Adrenal gland (tissue), 12 donors: ENCODE results near the gene TNNT2. TPM values are rescaled to one million over a fixed set of nuclear protein-coding genes. Genes with fewer than 3 reads are reported as not detected.

Experiments
- DNase-seq, 7 donors: peaks; one replicate each; pipeline ENCODE4 v3.0.0-alpha.2; 2019 to 2020
- H3K27ac ChIP-seq, 5 donors: fragments of 200-600 bp; sonication (generic) in 4 of 5; 1 replicate in 3 of 5; 2 replicates in 2 of 5; pipeline versions ENCODE4 v1.5.1 to v1.8.0; 2016 to 2020; ENCODE audit warnings: mild to moderate bottlenecking in 1 of 5
- H3K27me3 ChIP-seq: fragments of 200-600 bp; 2 replicates; pipeline ENCODE4 v1.8.0; 2021
- H3K36me3 ChIP-seq, 2 donors: fragments of 200-600 bp; replicated peaks in 1 of 2; 1 replicate in 1 of 2; 2 replicates in 1 of 2; pipeline versions ENCODE4 v1.5.1 to v1.8.0; 2018 to 2022
- H3K4me1 ChIP-seq, 2 donors: fragments of 200-600 bp; replicated peaks in 1 of 2; 1 replicate in 1 of 2; 2 replicates in 1 of 2; pipeline versions ENCODE4 v1.5.1 to v1.8.0; 2018 to 2021
- H3K4me3 ChIP-seq, 4 donors: fragments of 200-600 bp; sonication (generic) in 3 of 4; one replicate each; pipeline ENCODE4 v1.5.1; 2016 to 2018
- H3K9me3 ChIP-seq, 3 donors: fragments of 200-600 bp; sonication (generic) in 1 of 3; replicated peaks in 1 of 3; 1 replicate in 2 of 3; 2 replicates in 1 of 3; pipeline versions ENCODE4 v1.5.1 to v1.8.0; 2016 to 2021
- POLR2A ChIP-seq, 2 donors: fragments of 450-650 bp; IDR thresholded peaks; one replicate each; pipeline ENCODE4 v1.6.1; 2017; ENCODE audit warnings: antibody characterized with exemption in 2 of 2, mild to moderate bottlenecking in 2 of 2, moderate library complexity in 1 of 2
- WGBS, 4 donors: extraction: QIAGEN DNeasy Blood & Tissue Kit in 2 of 4; methylation state at CpG; one replicate each; pipeline versions ENCODE4 v1.1.5 to v1.1.7; 2013 to 2017; 5-methylcytosine and 5-hydroxymethylcytosine counted together
- intact Hi-C, 2 donors: fragments of 100-400 bp; cut with DNase I; formaldehyde crosslinking; loops; one replicate each; pipeline versions ENCODE4 v1.14.1 to v1.15.0; 2022 to 2023
- polyA plus RNA-seq, 3 donors: library from polyadenylated mRNA; stranded (reverse); fragments of 200-250 nt in 2 of 3; fragments of 350-450 nt in 1 of 3; fragmentation: Illumina TruSeq in 1 of 3; extraction: RNeasy Lipid Tissue Mini Kit (QIAGEN cat#74804) in 1 of 3; gene quantifications; one replicate each; pipeline ENCODE4 v1.2.3, GENCODE V29; 2013 to 2014
- total RNA-seq, 9 donors: library from RNA; depleted of rRNA in 4 of 9; stranded (reverse); fragments of >200 nt in 4 of 9; fragments of 120-200 nt in 1 of 9; fragmentation: NEBNext Ultra II Directional in 1 of 9; extraction: Animal tissue kit (Norgen Biotek cat#: 25700) in 1 of 9; gene quantifications; one replicate each; pipeline versions ENCODE4 v1.1.0 to v1.2.4, GENCODE V29; 2013 to 2023
- TF ChIP-seq, protein P1 (sequence below), 6 experiments: fragments of 450-650 bp in 4 of 6; fragments of 200-600 bp in 2 of 6; sonication (generic) in 1 of 6; IDR thresholded peaks; 1 replicate in 5 of 6; 2 replicates in 1 of 6; pipeline versions ENCODE4 v1.5.1 to v1.8.0; 2016 to 2021; ENCODE audit warnings: antibody characterized with exemption in 6 of 6, mild to moderate bottlenecking in 2 of 6, moderate library complexity in 1 of 6
- donor health status: healthy with polysubstance abuse.
- donor health status: Bipolar disorder and iron deficiency.
- donor health status: DM: yes; HTN: yes; CAD: no.
- donor health status: DM: no; HTN: no; CAD: no.
- donor health status: DM: no; HTN: no; CAD: no.
- donor health status: DM: yes; HTN: yes; CAD: no.

TNNT2 gene
- total and polyA plus RNA-seq, 12 donors, result 0.39 to 37.3 (median 3.8) TPM; not detected in 2

DNA sequence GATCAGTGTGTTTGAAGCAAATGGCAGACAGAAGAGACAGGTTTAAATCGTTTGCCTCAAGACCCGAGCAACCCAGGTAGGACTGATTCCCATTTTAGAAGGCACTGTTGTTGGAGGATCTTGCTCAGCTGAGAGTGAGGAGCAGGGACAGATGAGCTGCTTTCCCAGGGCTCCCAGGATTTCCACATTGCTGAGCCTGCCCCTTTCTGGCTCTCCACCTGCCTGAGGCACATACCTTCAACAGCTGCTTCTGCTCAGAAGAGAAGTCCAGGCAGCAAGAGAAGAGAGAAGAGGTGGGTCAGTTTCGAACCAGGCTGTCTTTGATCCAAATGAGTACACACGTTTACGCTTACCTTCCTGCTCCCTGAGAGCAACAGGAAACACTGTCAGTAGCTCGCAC lies 5.7 kb downstream of the TNNT2 start:
- Histone ChIP-seq H3K27ac (no peak overlapping the region), H3K4me1 (no peaks in the 10 kb centered on the region), H3K9me3 (no peaks in the 10 kb centered on the region), H3K27me3 (peaks cover 3% of the 10 kb centered on the region), H3K4me3 (no peak overlapping the region), H3K36me3 (no peaks in the 10 kb centered on the region)
- TF ChIP-seq, protein P1, sequence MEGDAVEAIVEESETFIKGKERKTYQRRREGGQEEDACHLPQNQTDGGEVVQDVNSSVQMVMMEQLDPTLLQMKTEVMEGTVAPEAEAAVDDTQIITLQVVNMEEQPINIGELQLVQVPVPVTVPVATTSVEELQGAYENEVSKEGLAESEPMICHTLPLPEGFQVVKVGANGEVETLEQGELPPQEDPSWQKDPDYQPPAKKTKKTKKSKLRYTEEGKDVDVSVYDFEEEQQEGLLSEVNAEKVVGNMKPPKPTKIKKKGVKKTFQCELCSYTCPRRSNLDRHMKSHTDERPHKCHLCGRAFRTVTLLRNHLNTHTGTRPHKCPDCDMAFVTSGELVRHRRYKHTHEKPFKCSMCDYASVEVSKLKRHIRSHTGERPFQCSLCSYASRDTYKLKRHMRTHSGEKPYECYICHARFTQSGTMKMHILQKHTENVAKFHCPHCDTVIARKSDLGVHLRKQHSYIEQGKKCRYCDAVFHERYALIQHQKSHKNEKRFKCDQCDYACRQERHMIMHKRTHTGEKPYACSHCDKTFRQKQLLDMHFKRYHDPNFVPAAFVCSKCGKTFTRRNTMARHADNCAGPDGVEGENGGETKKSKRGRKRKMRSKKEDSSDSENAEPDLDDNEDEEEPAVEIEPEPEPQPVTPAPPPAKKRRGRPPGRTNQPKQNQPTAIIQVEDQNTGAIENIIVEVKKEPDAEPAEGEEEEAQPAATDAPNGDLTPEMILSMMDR (IDR thresholded peaks at IDR 0.05), result no peak
- TF ChIP-seq POLR2A (IDR thresholded peaks at IDR 0.05), result no peak
- 56 to 65% (median 62%) methylated on average over 6 of the region's 6 CpGs for WGBS, 4 donors
- intact Hi-C loops, result no loop called here
- no peak for DNase-seq

DNA sequence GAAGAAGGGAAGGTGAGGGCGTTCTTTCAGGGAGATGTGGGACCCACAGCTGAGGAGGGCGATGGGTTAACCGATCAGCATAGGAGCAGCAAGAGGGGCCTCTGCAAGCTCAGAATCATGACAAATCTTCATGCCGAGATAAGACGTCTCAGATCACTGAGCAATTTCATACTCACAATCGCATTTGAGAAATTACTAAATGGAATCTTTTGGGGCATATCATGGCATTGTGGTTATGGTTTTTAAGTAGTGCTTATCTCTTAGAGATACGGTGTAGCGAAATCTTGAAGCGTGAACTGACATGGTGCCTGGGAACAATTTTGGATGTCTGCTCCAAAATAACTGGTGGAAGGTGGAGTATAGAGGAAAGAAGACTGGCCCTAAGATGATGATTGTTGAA lies 6.2 kb downstream of the TNNT2 start:
- Histone ChIP-seq H3K4me1 (no peaks in the 10 kb centered on the region), H3K4me3 (no peak overlapping the region), H3K27me3 (peaks cover 3% of the 10 kb centered on the region), H3K9me3 (no peaks in the 10 kb centered on the region), H3K27ac (no peak overlapping the region), H3K36me3 (no peaks in the 10 kb centered on the region)
- intact Hi-C loops, result no loop called here
- DNase-seq, result no peak
- 62 to 76% (median 67%) methylated on average over 9 of the region's 9 CpGs for WGBS, 4 donors
- no peak for TF ChIP-seq POLR2A (IDR thresholded peaks at IDR 0.05)
- TF ChIP-seq, protein P1 (IDR thresholded peaks at IDR 0.05), result no peak

DNA sequence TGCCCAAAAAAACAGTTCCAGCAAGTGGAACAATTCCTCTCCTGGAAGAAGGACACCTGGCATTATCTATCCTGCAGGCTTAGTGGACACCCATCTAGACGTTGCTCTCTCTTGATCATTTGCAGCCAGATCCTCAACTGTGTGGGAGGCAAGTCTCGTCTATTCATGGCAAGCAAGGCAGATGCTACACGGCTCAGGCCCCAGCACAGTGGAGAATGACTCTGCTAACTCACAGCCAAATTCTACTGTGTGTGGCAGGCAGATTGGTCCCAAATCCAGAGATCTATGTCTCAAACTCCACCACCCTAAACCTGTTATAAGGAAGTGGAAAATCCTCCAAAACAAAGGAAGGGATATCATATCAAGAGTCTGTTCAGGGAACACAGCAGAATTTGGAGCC lies 7.0 kb downstream of the TNNT2 start:
- TF ChIP-seq POLR2A (IDR thresholded peaks at IDR 0.05), result no peak
- TF ChIP-seq, protein P1 (IDR thresholded peaks at IDR 0.05), result no peak
- Histone ChIP-seq H3K27me3 (peaks cover 3% of the 10 kb centered on the region), H3K9me3 (no peaks in the 10 kb centered on the region), H3K4me1 (no peaks in the 10 kb centered on the region), H3K4me3 (no peak overlapping the region), H3K27ac (no peak overlapping the region), H3K36me3 (no peaks in the 10 kb centered on the region)
- intact Hi-C loops, result no loop called here
- no peak for DNase-seq
- WGBS, 4 donors, result 42 to 71% (median 58%) methylated on average over 3 of the region's 3 CpGs

DNA sequence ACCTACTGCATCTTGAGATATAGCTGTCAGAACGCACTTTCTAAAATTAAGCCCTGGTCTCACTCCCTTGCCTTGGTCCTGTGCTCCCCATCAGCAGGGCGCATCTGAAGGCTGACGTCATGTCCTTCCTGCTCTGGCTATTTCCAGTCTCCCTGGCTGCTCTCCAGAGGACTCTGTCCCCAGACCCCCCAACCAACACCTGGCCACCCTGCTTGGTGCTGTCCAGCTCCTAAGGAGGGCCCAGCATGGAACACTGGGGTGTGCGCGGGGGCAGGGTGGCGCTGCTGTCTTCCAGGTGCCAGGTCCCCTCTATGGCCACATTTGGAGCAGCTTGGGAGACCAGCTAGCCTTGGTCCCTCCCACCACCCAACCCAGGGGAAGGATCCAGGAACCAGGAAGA lies 8.3 kb downstream of the TNNT2 start:
- peaks cover 3% of the 10 kb centered on the region for H3K27me3 ChIP-seq
- 66 to 89% (median 72%) methylated on average over 4 to 6 of the region's 6 CpGs for WGBS, 4 donors
- no peak for TF ChIP-seq POLR2A (IDR thresholded peaks at IDR 0.05)
- TF ChIP-seq, protein P1 (IDR thresholded peaks at IDR 0.05), result no peak
- no peak overlapping the region for H3K27ac ChIP-seq
- no peak overlapping the region for H3K4me3 ChIP-seq
- no peaks in the 10 kb centered on the region for H3K9me3 ChIP-seq
- intact Hi-C loops, result no loop called here
- no peak for DNase-seq
- no peaks in the 10 kb centered on the region for H3K36me3 ChIP-seq
- H3K4me1 ChIP-seq, result no peaks in the 10 kb centered on the region
